Activated CD8-positive, alpha-beta memory T cell treated with anti-CD3 and anti-CD28 coated beads, Interleukin-2, amount 50 U/mL, for 24 hours (primary cell): ENCODE measurements around the gene TNFRSF8.

Source experiments
- DNase-seq: peaks from one replicate; pipeline ENCODE4 v3.0.0-alpha.2; 2020; ENCODE audit errors: extremely low read depth

Gene TNFRSF8

GRCh38 chr1:12114340-12114683 lies 51.2 kb downstream of the TNFRSF8 start:
- no peak for DNase-seq

DNA sequence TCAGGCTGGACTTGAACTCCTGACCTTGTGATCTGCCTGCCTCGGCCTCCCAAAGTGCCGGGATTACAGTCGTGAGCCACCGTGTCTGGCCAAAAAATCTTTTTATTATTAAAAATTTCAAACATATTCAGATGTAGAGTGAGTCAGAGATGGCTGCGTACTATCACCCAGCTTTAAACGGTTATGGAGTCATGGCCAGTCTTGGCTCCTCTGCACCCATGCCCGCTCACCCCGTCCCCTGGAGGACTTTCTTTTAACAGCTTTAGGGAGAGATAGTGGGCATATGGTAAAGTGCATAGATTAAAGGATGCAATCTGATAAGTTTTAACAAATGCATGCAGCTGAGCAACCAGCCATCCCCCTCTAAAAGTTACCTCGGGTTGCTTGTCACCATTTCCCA lies 51.8 kb downstream of the TNFRSF8 start:
- no peak for DNase-seq

GRCh38 chr1:12121212-12122003 lies 58.3 kb downstream of the TNFRSF8 start:
- no peak for DNase-seq

DNA sequence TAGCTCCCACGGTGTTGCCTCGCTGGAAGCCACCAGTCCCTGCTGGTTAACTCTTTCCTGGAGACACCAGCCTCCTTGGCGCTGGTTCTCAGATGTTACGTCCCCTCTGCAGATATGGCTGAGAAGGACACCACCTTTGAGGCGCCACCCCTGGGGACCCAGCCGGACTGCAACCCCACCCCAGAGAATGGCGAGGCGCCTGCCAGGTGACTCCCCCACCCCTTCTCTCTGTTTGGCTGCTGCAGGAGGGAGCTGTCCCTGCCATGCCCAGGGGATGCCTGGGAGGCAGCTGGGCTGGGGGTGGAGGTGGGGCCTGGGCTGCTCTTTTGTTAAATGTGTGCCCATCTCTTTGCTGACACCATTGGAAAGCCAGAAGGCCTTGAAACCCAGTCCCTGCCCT lies 60.1 kb downstream of the TNFRSF8 start:
- DNase-seq, result no peak

DNA sequence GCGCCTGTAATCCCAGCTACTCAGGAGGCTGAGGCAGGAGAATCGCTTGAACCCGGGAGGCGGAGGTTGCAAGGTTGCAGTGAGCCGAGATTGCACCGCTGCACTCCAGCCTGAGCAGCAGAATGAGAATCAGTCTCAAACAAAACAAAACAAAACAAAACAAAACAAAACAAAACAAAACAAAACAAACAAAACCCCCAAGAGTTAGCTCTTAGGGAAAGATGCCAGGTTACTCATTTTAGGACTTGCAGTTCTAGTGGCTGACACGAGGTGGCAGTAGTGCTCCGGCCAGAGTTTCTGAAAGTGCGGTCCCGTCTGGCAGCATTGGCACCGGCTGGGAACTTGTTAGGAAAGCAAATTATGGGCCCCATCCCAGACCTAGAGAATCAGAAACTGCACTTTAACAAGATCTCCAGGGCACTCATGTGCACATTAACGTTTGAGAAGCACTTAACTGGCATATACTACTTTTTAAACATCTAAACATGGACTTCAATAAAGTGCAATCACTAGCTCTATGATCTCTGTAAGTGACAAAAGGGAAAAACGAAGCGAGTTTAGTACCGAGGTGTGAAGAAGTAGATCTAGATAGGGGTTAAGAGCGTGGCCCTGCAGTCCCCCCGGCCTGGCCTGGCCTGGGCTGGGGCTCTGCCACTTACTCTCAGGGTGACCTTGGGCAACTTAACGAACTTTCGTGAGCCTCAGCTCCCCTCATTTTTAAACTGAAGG lies 61.8 kb downstream of the TNFRSF8 start:
- peak; percentile 55 for DNase-seq

- DNase-seq, result no peak
Measured at GRCh38 chr1:12125422-12126355, 62.6 kb downstream of the TNFRSF8 start.

- no peak for DNase-seq
Measured at GRCh38 chr1:12126781-12127180, 63.7 kb downstream of the TNFRSF8 start.

DNA sequence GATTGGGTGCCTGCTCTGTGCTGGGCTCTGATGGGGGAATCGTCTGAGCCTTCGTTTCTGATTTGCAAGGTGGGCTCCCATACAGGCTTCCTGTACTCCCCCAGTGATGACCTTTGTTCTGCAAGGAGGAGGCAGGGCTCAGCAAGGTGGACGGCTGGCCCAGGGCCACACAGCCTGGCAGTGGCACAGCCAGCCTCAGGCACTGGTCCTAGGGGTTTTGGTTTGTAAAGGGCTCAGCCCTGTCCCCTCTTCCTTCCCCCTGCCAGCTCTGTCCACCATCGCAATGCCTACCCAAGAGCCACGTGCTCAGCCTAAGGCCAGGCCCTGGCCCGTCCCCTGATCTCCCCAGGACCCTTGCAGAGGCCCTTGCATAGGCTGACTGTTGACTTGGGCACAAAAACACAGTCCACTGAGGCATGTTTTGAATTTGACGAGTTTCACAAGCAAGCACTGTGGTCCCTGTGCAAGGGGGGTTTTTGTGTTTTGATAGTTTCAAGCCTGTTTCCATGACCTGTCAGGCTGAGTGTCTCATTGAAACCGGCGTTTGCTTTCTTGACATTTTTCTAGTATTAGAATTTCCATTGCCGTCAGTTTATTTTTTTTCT lies 64.2 kb downstream of the TNFRSF8 start:
- DNase-seq, result no peak

- DNase-seq, result no peak
Measured at GRCh38 chr1:12128120-12128519, 65.0 kb downstream of the TNFRSF8 start.

- DNase-seq, result no peak
Measured at GRCh38 chr1:12129624-12130023, 66.5 kb downstream of the TNFRSF8 start.

DNA sequence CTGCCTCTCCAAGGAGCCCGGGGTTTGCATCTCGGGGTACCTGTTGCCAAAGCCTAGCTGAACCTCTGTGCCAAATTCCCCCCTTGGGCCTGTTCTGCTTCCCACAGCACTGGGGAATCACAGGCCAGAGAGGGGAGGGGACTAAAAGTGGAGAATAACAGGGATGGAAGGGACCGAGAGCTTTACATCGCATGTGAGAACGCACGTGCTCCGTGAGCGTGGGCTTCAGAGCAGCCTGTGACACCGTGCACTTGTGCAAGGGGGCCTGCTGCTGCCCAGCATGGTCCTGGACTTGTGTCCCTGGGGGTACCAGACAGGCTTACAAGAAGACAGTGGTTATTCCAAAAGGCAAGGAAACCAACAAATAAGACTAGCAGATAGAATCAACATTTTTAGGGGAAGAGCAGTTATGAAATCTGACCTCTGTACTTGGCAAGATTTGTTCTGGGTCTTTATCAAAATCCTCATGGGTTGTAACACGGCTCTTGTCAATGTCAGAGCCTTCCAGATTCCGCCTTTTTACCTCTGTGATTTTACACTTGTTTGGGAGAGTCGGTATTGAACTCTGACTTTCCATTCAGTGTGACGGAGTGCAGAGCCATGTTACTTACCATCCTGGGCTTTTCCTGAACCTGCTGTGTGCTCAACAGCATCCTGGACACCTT lies 67.5 kb downstream of the TNFRSF8 start:
- DNase-seq, result no peak

- DNase-seq, result no peak
Measured at GRCh38 chr1:12132078-12132477, 69.0 kb downstream of the TNFRSF8 start.

DNA sequence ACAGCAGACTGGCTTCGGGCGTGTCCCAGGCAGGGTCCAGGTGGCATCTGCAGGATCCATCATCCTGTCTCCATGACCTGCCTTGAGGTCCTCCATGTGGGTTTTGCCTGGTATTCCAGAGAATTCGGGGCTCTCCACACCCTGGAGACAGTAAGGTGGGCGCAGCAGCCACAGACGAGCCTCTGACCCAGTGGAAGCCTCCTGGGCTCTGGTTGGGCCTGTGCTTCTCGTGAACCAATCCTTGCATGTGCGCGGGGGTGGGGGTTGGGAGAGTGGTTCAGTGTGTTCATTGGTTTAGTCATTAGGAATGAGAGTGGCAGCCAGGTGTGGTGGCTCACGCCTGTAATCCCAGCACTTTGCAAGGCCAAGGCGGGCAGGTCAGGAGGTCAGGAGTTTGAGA lies 71.6 kb downstream of the TNFRSF8 start:
- DNase-seq, result no peak

GRCh38 chr1:12135612-12136011 lies 72.5 kb downstream of the TNFRSF8 start:
- DNase-seq, result no peak

DNA sequence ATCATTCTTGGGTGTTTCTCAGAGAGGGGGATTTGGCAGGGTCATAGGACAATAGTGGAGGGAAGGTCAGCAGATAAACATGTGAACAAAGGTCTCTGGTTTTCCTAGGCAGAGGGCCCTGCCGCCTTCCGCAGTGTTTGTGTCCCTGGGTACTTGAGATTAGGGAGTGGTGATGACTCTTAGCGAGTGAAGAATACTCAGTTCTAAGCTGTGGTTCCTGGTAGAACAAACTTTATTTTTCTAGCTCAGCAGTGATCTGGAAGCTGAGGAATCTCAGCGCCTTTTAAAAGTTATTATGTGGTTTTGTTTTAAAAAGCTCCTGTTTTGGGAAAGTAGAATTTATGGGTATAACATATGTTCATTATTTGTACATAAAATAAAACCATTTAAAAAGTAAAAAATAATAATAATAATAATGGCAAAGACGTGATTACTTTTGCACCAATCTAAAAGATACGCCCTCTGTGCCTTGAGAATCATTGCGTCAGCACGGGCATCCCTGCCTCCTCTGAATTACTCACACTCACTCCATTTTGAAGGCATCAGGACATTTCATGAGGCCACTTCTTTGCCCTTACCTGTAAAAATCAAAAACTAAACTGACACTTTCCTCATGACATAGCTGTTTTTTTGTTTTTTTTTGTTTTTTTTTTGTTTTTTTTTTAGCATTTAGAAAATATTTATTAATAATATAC lies 74.0 kb downstream of the TNFRSF8 start:
- DNase-seq, result no peak

GRCh38 chr1:12138196-12139168 lies 75.4 kb downstream of the TNFRSF8 start:
- no peak for DNase-seq

DNA sequence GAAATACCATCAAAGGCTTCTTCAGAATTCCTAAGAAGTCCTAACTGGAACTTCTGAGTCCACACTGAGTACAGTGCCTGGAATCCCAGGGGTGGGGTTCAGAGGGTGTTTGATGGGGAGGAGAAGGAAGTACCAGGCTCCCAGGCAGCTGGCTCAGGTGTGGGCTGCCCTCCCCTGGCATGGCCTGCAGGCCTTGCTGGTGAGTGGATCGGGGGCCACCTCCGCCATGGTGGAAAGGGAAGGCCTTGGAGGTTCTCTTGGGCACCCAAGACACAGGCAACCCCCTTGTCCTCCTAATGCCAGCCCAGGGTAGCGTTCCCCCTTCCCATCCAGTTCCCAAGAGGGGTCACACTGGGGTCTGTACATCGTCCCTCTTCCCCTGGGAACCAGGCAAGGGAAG lies 76.9 kb downstream of the TNFRSF8 start:
- DNase-seq, result no peak

DNA sequence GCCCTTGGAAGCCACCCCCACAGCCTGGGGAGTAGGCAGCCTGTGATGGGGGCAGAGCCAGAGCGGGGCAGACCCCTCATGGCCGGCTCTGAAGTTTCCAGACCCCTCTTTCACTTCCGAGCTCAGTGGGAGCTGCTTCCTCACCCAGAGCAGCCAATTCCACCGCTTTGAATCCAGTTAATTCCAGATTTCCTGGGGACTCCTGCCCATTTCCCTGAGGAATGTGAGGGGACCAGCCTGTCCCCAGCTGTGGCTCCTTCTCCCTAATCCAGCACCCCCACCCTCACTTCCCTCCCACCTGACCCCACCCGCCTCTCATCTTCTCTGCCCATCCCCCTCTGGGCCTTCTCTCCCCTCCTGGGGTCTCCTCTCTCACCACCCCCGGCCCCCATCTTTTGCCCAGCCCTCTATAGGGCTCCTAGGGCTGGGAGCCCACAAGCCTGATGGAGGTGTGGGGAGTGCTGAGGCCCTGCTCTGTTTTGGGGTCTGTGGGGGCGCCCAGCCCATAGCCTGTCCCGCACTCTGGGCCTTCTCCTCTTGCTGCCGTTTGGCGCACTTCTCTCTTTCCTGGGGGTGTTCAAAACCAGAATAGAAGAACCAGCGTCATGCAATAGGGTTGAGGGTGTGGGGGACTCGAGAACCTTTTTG lies 77.5 kb downstream of the TNFRSF8 start:
- no peak for DNase-seq
